Erythroblast (primary cell): Measurements from ENCODE around the gene ZBTB44.

ENCODE experiments used
- GATA1 ChIP-seq: IDR thresholded peaks from 2 replicates; pipeline ENCODE4 v1.6.1; 2011; ENCODE audit warnings: low read depth, mild to moderate bottlenecking, control low read depth, low read length, moderate library complexity
- POLR2A ChIP-seq: IDR thresholded peaks from 2 replicates; pipeline ENCODE4 v1.6.1; 2011; ENCODE audit warnings: mild to moderate bottlenecking, low read length

GRCh38 chr11:130260742-130261141 lies 54.0 kb downstream of the ZBTB44 start:
- TF ChIP-seq POLR2A: no peak
- TF ChIP-seq GATA1: no peak
